Endothelial cell of umbilical vein (primary cell): ENCODE measurements around the gene MEIOSIN. TPM values are rescaled to one million over a fixed set of nuclear protein-coding genes. Genes with fewer than 3 reads are reported as not detected.

Experiments
- BruUV-seq: library from RNA; stranded (reverse); fragments of 400-500 nt; replicated peaks from 2 replicates; lab custom pipeline; 2021; lab: Mats Ljungman, UMichigan
- CTCF ChIA-PET: fragments of 300-600, 350-600 bp; sonication (Branson Sonifier 250); formaldehyde crosslinking; loops from one replicate; lab custom pipeline; 2021; ENCODE audit warnings: antibody characterized with exemption, inconsistent platforms; lab: Charles Lee
- POLR2A ChIA-PET: fragments of 300-600, 350-600 bp; sonication (Branson Sonifier 250); formaldehyde crosslinking; loops from one replicate; lab custom pipeline; 2021; ENCODE audit warnings: antibody characterized with exemption, inconsistent platforms; lab: Charles Lee
- DNase-seq: peaks from one replicate; pipeline ENCODE4 v3.0.0-alpha.2; 2011; ENCODE audit warnings: low read depth, low spot score
- FAIRE-seq: peaks from 2 replicates; lab custom pipeline; 2011; peaks lifted over from hg19 to GRCh38; lab: Jason Lieb, UNC
- H2AFZ ChIP-seq: 2 replicates; pipeline ENCODE4 v1.6.0; 2012; ENCODE audit warnings: low read depth, low read length, control low read depth, inconsistent platforms
- H3K27ac ChIP-seq: 2 replicates; pipeline ENCODE4 v1.5.1; 2011; ENCODE audit warnings: low read depth, mild to moderate bottlenecking, control low read depth, low read length, moderate library complexity; ENCODE audit not compliant: insufficient read depth
- H3K27me3 ChIP-seq, 2 experiments: 2 replicates each; pipeline versions ENCODE4 v1.6.0 to v1.6.1; 2011; ENCODE audit warnings: low read length in 2 of 2, mixed read lengths in 1 of 2; ENCODE audit not compliant: control insufficient read depth in 2 of 2, insufficient read depth in 2 of 2
- H3K36me3 ChIP-seq, 2 experiments: 2 replicates in 1 of 2; 3 replicates in 1 of 2; pipeline ENCODE4 v1.5.1; 2011; ENCODE audit warnings: low read length in 2 of 2, mild to moderate bottlenecking in 1 of 2, moderate library complexity in 1 of 2; ENCODE audit not compliant: control insufficient read depth in 2 of 2, insufficient read depth in 2 of 2; ENCODE audit errors: extremely low read depth in 1 of 2
- H3K4me1 ChIP-seq: 3 replicates; pipeline ENCODE4 v1.5.1; 2011; ENCODE audit warnings: mild to moderate bottlenecking, low read length; ENCODE audit not compliant: control insufficient read depth, insufficient read depth; ENCODE audit errors: extremely low read depth
- H3K4me2 ChIP-seq: 2 replicates; pipeline ENCODE4 v1.6.1; 2011; ENCODE audit warnings: low read length, control low read depth, mixed read lengths; ENCODE audit not compliant: insufficient read depth
- H3K4me3 ChIP-seq, 3 experiments: fragments of 200-600 bp in 1 of 3; sonication (generic), shearing (Covaris generic) in 1 of 3; replicated peaks in 1 of 3; 2 replicates each; pipeline ENCODE4 v1.5.1; 2011 to 2016; ENCODE audit warnings: control low read depth in 3 of 3, low read length in 3 of 3, mild to moderate bottlenecking in 2 of 3, inconsistent platforms in 1 of 3, low read depth in 1 of 3, moderate library complexity in 1 of 3; ENCODE audit not compliant: insufficient read depth in 1 of 3
- H3K79me2 ChIP-seq: 2 replicates; pipeline ENCODE4 v1.6.0; 2012; ENCODE audit warnings: low read length, inconsistent platforms; ENCODE audit not compliant: control insufficient read depth, insufficient read depth
- H3K9ac ChIP-seq: replicated peaks from 2 replicates; pipeline ENCODE3; 2011; ENCODE audit warnings: low read length, control low read depth; ENCODE audit not compliant: insufficient read depth; ENCODE audit errors: extremely low read depth
- H3K9me1 ChIP-seq: replicated peaks from 3 replicates; pipeline ENCODE4 v1.6.0; 2011; ENCODE audit warnings: mild to moderate bottlenecking, low read length; ENCODE audit not compliant: control insufficient read depth, insufficient read depth; ENCODE audit errors: extremely low read depth
- H3K9me3 ChIP-seq: replicated peaks from 2 replicates; pipeline ENCODE4 v1.5.1; 2012; ENCODE audit warnings: low read length, inconsistent platforms; ENCODE audit not compliant: control insufficient read depth, insufficient read depth
- H4K20me1 ChIP-seq: replicated peaks from 2 replicates; pipeline ENCODE3; 2011; ENCODE audit warnings: mild to moderate bottlenecking, low read length; ENCODE audit not compliant: control insufficient read depth, insufficient read depth; ENCODE audit errors: extremely low read depth
- EZH2 ChIP-seq: IDR thresholded peaks from 2 replicates; pipeline ENCODE4 v1.6.1; 2012; ENCODE audit warnings: borderline replicate concordance, low read depth, mild to moderate bottlenecking, moderate library complexity, low read length, inconsistent platforms; ENCODE audit not compliant: severe bottlenecking
- FOS ChIP-seq: IDR thresholded peaks from 2 replicates; pipeline ENCODE4 v1.6.1; 2011; ENCODE audit warnings: mild to moderate bottlenecking, low read length, moderate library complexity, borderline replicate concordance; ENCODE audit not compliant: insufficient read depth
- JUN ChIP-seq: IDR thresholded peaks from 2 replicates; pipeline ENCODE4 v1.6.1; 2011; ENCODE audit warnings: borderline replicate concordance, low read depth; ENCODE audit not compliant: insufficient read length, insufficient read depth
- MAX ChIP-seq: IDR thresholded peaks from 2 replicates; pipeline ENCODE4 v1.6.1; 2011; ENCODE audit not compliant: insufficient read depth, insufficient read length
- POLR2A ChIP-seq: IDR thresholded peaks from 2 replicates; pipeline ENCODE4 v1.6.1; 2012; ENCODE audit warnings: low read depth, mild to moderate bottlenecking, control low read depth, low read length
- POLR2AphosphoS5 ChIP-seq: IDR thresholded peaks from 2 replicates; pipeline ENCODE4 v1.6.1; 2012; ENCODE audit warnings: low read depth, mild to moderate bottlenecking, control low read depth, low read length, moderate library complexity; ENCODE audit not compliant: insufficient read depth
- dilution Hi-C: fragments of 300-500 bp; cut with MboI; formaldehyde crosslinking; loops from one replicate; pipeline ENCODE4 v1.15.0; 2019; ENCODE audit warnings: low sequenced_read_pairs; ENCODE audit not compliant: extremely low pct_ligation_motif_present
- intact Hi-C: fragments of 100-400 bp; cut with micrococcal nuclease; formaldehyde crosslinking; loops from one replicate; pipeline ENCODE4 v1.10.0; 2022
- polyA plus RNA-seq, 4 experiments: library from polyadenylated mRNA; depleted of rRNA in 3 of 4; stranded (reverse) in 3 of 4; unstranded in 1 of 4; fragments of >200 nt; gene quantifications; 2 replicates each; pipeline versions ENCODE4 v1.2.1 to v1.2.3, GENCODE V29; 2011 to 2012; ENCODE audit warnings: missing spikeins in 1 of 4
- total RNA-seq: library from RNA; stranded (reverse); gene quantifications from 2 replicates; pipeline ENCODE4 v1.2.3, GENCODE V29; 2021
- TF ChIP-seq, protein P1 (sequence below), 2 donors: IDR thresholded peaks; 1 replicate in 1 of 2; 2 replicates in 1 of 2; pipeline ENCODE4 v1.5.1; 2011; ENCODE audit warnings: low read length in 2 of 2, mild to moderate bottlenecking in 2 of 2, moderate library complexity in 2 of 2, control low read depth in 1 of 2, inconsistent platforms in 1 of 2, low read depth in 1 of 2; ENCODE audit not compliant: insufficient read depth in 1 of 2; ENCODE audit errors: extremely low read depth in 1 of 2

Gene MEIOSIN
- total and polyA plus RNA-seq, 2 donors (not counting 3 experiments of a cell fraction or from before 2014, with no cell fraction given), result not detected

DNA sequence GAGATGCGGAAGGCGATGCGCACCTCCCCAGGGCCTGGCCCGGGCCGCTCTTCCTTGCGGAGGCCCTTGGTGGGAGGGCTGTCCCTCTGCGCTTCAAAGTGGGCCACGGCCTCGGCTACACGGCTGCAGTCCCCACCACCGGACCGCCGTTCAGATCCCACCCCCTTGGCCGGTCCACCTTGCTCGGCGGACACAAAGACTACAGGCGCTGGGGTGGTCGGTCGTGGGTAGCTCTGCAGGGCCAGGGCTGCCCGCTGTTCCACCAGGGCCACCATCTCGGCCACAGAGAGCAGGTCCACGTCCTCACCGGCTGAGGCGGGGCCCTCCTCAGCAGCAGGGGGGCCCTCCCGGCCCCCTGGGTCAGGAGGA lies 20.6 kb upstream of the MEIOSIN start:
- no peak overlapping the region for H2AFZ ChIP-seq
- H3K79me2 ChIP-seq, result peaks cover 26% of the 10 kb centered on the region
- ChIA-PET POLR2A (no interaction called here), CTCF (interaction anchor here (2.0 kb wide), 1 partner anchor 20 kb away, joined by 10 read pairs; the partner anchor contains the start of gene QPCTL)
- TF ChIP-seq FOS, result no peak
- TF ChIP-seq MAX, result no peak
- TF ChIP-seq, protein P1, sequence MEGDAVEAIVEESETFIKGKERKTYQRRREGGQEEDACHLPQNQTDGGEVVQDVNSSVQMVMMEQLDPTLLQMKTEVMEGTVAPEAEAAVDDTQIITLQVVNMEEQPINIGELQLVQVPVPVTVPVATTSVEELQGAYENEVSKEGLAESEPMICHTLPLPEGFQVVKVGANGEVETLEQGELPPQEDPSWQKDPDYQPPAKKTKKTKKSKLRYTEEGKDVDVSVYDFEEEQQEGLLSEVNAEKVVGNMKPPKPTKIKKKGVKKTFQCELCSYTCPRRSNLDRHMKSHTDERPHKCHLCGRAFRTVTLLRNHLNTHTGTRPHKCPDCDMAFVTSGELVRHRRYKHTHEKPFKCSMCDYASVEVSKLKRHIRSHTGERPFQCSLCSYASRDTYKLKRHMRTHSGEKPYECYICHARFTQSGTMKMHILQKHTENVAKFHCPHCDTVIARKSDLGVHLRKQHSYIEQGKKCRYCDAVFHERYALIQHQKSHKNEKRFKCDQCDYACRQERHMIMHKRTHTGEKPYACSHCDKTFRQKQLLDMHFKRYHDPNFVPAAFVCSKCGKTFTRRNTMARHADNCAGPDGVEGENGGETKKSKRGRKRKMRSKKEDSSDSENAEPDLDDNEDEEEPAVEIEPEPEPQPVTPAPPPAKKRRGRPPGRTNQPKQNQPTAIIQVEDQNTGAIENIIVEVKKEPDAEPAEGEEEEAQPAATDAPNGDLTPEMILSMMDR (IDR thresholded peaks at IDR 0.05; ENCODE audit: extremely low read depth in 1 of 2, insufficient read depth in 1 of 2, low read depth in 1 of 2, low read length in 2 of 2), result no peak
- TF ChIP-seq JUN, result no peak
- no peak for TF ChIP-seq EZH2
- no peaks in the 10 kb centered on the region for H3K9me3 ChIP-seq
- dilution Hi-C loops (no loop called here), intact Hi-C loops (no loop called here)
- no peak overlapping the region for H3K27ac ChIP-seq
- H3K9ac ChIP-seq, result no peak overlapping the region
- no peaks in the 10 kb centered on the region for H3K9me1 ChIP-seq
- peaks cover 7% of the 10 kb centered on the region for H3K4me1 ChIP-seq
- H3K4me3 ChIP-seq, result no peak overlapping the region
- no peak for FAIRE-seq
- no TSS peak for BruUV-seq
- H3K36me3 ChIP-seq, result peaks cover 0 to 13% of the 10 kb centered on the region in 2 experiments
- DNase-seq, result no peak
- H3K27me3 ChIP-seq, result no peaks in the 10 kb centered on the region
- H4K20me1 ChIP-seq, result no peaks in the 10 kb centered on the region
- H3K4me2 ChIP-seq, result no peak overlapping the region

DNA sequence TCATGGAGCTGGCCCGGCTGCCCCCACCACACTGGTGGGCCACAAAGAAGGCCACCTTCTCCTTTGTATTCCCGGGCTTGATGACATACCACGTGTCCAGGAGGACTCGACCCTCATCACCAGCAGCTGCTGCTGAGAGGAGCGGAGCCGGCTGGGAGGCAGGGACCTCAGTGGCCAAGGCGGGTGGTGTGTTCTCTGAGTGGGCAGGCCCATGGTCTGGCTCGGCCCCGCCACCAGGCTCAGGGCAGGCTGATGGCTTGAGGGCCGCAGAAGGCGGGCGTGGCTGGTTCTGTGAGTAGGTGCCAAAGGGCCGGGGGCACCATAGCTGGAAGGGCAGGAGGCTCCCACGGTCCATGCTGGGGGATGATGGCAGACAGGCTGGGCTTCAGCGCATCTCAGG lies 20.1 kb upstream of the MEIOSIN start:
- no peaks in the 10 kb centered on the region for H3K27me3 ChIP-seq
- no peaks in the 10 kb centered on the region for H4K20me1 ChIP-seq
- H2AFZ ChIP-seq, result no peak overlapping the region
- ChIA-PET CTCF (interaction anchor here (2.0 kb wide), 1 partner anchor 20 kb away, joined by 10 read pairs; the partner anchor contains the start of gene QPCTL), POLR2A (no interaction called here)
- peaks cover 26% of the 10 kb centered on the region for H3K79me2 ChIP-seq
- no peak overlapping the region for H3K4me2 ChIP-seq
- H3K9me3 ChIP-seq, result no peaks in the 10 kb centered on the region
- no peak overlapping the region for H3K9ac ChIP-seq
- H3K9me1 ChIP-seq, result no peaks in the 10 kb centered on the region
- no peak for TF ChIP-seq POLR2A
- no peak for TF ChIP-seq POLR2AphosphoS5
- TF ChIP-seq, protein P1 (IDR thresholded peaks at IDR 0.05; ENCODE audit: extremely low read depth in 1 of 2, insufficient read depth in 1 of 2, low read depth in 1 of 2, low read length in 2 of 2), result no peak
- TF ChIP-seq JUN, result no peak
- TF ChIP-seq EZH2, result no peak
- TF ChIP-seq MAX, result no peak
- TF ChIP-seq FOS, result no peak
- H3K4me3 ChIP-seq, result no peak overlapping the region
- H3K27ac ChIP-seq, result no peak overlapping the region
- DNase-seq, result no peak
- no TSS peak for BruUV-seq
- peaks cover 11% of the 10 kb centered on the region for H3K4me1 ChIP-seq
- intact Hi-C loops (no loop called here), dilution Hi-C loops (no loop called here)
- H3K36me3 ChIP-seq, result peaks cover 0 to 13% of the 10 kb centered on the region in 2 experiments
- no peak for FAIRE-seq
